Caco-2 (cell line): Measurements from ENCODE around the gene METTL25B. TPM values are rescaled to one million over a fixed set of nuclear protein-coding genes. Genes with fewer than 3 reads are reported as not detected.

Source experiments
- BruUV-seq: library from RNA; stranded (reverse); fragments of 400-500 nt; replicated peaks from 2 replicates; lab custom pipeline; 2021; lab: Mats Ljungman, UMichigan
- CTCF ChIA-PET: fragments of 300-600 bp; sonication (Branson Sonifier 250); formaldehyde crosslinking; loops from one replicate; lab custom pipeline; 2022; ENCODE audit warnings: antibody characterized with exemption; lab: Charles Lee
- POLR2A ChIA-PET: fragments of 300-600 bp; sonication (Branson Sonifier 250); formaldehyde crosslinking; loops from one replicate; lab custom pipeline; 2022; ENCODE audit warnings: antibody characterized with exemption; lab: Charles Lee
- DNase-seq, 2 experiments: peaks; one replicate each; pipeline versions ENCODE4 v3.0.0 to v3.0.0-alpha.2; 2020 to 2022
- H3K27me3 ChIP-seq: replicated peaks from 2 replicates; pipeline ENCODE4 v1.6.0; 2011; ENCODE audit warnings: low read length; ENCODE audit not compliant: control insufficient read depth, insufficient read depth
- H3K36me3 ChIP-seq: 2 replicates; pipeline ENCODE4 v1.5.1; 2011; ENCODE audit warnings: low read length; ENCODE audit not compliant: control insufficient read depth, insufficient read depth
- H3K4me1 ChIP-seq: fragments of 250-450 bp; sonication (Bioruptor Pico); 2 replicates; pipeline ENCODE4 v1.5.1; 2020; ENCODE audit warnings: mild to moderate bottlenecking
- H3K4me3 ChIP-seq: 2 replicates; pipeline ENCODE4 v1.5.1; 2011; ENCODE audit warnings: low read depth, mild to moderate bottlenecking, control low read depth, low read length
- H3K9me3 ChIP-seq: fragments of 250-450 bp; sonication (Bioruptor Pico); 2 replicates; pipeline ENCODE4 v1.5.1; 2020; ENCODE audit warnings: mild to moderate bottlenecking, moderate library complexity
- H3K27ac Mint-ChIP-seq: one replicate; pipeline ENCODE4 v1.8.0; 2022; ENCODE audit warnings: mixed read lengths; ENCODE audit not compliant: unreplicated experiment
- H3K27me3 Mint-ChIP-seq: one replicate; pipeline ENCODE4 v1.8.0; 2022; ENCODE audit warnings: mixed read lengths; ENCODE audit not compliant: insufficient read depth, unreplicated experiment
- H3K36me3 Mint-ChIP-seq: one replicate; pipeline ENCODE4 v1.8.0; 2022; ENCODE audit warnings: mild to moderate bottlenecking, mixed read lengths; ENCODE audit not compliant: insufficient read depth, unreplicated experiment
- H3K4me1 Mint-ChIP-seq: one replicate; pipeline ENCODE4 v1.8.0; 2022; ENCODE audit warnings: low read depth, mixed read lengths; ENCODE audit not compliant: unreplicated experiment
- H3K4me3 Mint-ChIP-seq: one replicate; pipeline ENCODE4 v1.8.0; 2022; ENCODE audit warnings: mild to moderate bottlenecking, moderate library complexity, mixed read lengths; ENCODE audit not compliant: unreplicated experiment
- H3K9me3 Mint-ChIP-seq: one replicate; pipeline ENCODE4 v1.8.0; 2022; ENCODE audit warnings: mixed read lengths; ENCODE audit not compliant: unreplicated experiment
- intact Hi-C: fragments of 100-400 bp; cut with micrococcal nuclease; formaldehyde crosslinking; loops from one replicate; pipeline ENCODE4 v1.10.0; 2022; ENCODE audit not compliant: unreplicated experiment
- total RNA-seq: library from RNA; stranded (reverse); gene quantifications from 2 replicates; pipeline ENCODE4 v1.2.3, GENCODE V29; 2022
- TF ChIP-seq, protein P1 (sequence below), 2 experiments: fragments of 200-600 bp in 1 of 2; IDR thresholded peaks; 1 replicate in 1 of 2; 2 replicates in 1 of 2; pipeline versions ENCODE4 v1.5.1 to v1.8.0; 2011 to 2022; ENCODE audit warnings: antibody characterized with exemption in 1 of 2, control low read depth in 1 of 2, inconsistent platforms in 1 of 2, low read depth in 1 of 2, low read length in 1 of 2, mild to moderate bottlenecking in 1 of 2, moderate library complexity in 1 of 2; ENCODE audit not compliant: insufficient read depth in 1 of 2, severe bottlenecking in 1 of 2, unreplicated experiment in 1 of 2

The METTL25B gene
- total RNA-seq, 1 experiment from 2014 or later = 26.6 TPM

DNA sequence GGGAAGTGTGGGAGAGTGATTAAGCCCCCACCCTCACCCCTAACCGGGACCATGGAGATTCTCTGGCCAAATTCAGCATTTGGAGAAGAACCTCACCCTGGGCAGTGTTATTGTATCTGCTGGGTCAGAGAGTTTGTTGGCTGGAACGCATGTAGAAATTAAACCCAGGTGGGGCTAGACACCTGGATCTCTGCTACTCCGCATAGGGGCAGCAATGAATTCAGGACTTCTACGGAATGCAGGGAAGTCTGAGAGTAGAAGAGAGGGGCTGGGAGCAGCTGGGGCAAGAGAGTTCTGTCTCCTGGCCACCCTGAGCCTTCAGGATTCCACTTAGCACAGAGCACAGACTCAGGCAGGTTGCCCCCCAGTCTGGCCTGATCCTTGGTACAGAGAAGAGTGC lies 19.2 kb upstream of the METTL25B start:
- Mint-ChIP-seq H3K36me3 (peaks cover 9% of the 10 kb centered on the region), H3K27me3 (no peaks in the 10 kb centered on the region), H3K4me3 (no peak overlapping the region), H3K9me3 (no peaks in the 10 kb centered on the region), H3K27ac (no peak overlapping the region), H3K4me1 (peaks cover 14% of the 10 kb centered on the region)
- ChIA-PET CTCF (interaction anchor here (0.9 kb wide), 1 partner anchor 19 kb away, joined by 4 read pairs; no protein-coding TSS in a partner anchor), POLR2A (no interaction called here)
- Histone ChIP-seq H3K9me3 (no peaks in the 10 kb centered on the region), H3K4me3 (no peak overlapping the region), H3K36me3 (no peaks in the 10 kb centered on the region), H3K4me1 (peaks cover 12% of the 10 kb centered on the region), H3K27me3 (no peaks in the 10 kb centered on the region)
- BruUV-seq = no TSS peak
- intact Hi-C loops = no loop called here
- TF ChIP-seq, protein P1, sequence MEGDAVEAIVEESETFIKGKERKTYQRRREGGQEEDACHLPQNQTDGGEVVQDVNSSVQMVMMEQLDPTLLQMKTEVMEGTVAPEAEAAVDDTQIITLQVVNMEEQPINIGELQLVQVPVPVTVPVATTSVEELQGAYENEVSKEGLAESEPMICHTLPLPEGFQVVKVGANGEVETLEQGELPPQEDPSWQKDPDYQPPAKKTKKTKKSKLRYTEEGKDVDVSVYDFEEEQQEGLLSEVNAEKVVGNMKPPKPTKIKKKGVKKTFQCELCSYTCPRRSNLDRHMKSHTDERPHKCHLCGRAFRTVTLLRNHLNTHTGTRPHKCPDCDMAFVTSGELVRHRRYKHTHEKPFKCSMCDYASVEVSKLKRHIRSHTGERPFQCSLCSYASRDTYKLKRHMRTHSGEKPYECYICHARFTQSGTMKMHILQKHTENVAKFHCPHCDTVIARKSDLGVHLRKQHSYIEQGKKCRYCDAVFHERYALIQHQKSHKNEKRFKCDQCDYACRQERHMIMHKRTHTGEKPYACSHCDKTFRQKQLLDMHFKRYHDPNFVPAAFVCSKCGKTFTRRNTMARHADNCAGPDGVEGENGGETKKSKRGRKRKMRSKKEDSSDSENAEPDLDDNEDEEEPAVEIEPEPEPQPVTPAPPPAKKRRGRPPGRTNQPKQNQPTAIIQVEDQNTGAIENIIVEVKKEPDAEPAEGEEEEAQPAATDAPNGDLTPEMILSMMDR (IDR thresholded peaks at IDR 0.05; ENCODE audit: insufficient read depth in 1 of 2, low read depth in 1 of 2, low read length in 1 of 2, severe bottlenecking in 1 of 2, unreplicated experiment in 1 of 2) = no peak
- DNase-seq = no peak

DNA sequence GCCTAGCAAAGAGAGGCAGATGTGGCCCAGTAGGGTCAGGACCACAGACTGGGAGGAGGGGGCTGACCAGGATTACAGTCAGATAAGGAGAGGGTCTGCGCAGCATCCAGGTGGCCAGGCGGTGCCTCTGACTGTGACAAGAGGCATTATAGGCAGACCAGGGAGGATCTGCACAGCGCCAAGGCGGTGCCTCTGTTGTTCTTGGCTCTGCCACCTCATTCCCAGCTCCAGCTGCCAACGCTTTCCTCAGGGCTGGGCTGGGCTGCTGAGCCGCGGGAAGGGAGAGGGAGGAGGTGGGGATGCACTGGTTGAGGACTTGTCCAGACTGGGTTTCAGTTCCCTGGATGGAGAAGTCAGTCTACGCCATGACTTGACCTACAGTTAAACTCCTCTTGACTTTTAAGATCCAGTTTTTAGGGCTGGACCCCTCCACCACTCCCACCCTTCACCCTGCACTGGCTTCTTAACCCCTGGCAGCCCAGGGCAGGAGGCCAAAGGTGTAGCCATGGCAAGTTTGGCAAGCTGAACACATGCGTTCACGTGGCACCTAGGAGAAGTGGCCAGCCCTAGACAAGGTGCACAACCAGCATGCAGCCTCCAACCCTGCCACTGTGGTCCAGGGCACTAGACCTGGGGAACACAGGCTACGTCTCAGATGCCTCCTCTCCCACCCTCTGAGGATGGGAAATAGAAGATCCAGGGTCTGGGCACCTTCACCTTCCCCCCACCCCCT lies 18.3 kb upstream of the METTL25B start:
- ChIA-PET POLR2A (no interaction called here), CTCF (interaction anchor here (2.9 kb wide), 1 partner anchor 20 kb away, joined by 30 read pairs; no protein-coding TSS in a partner anchor)
- Histone ChIP-seq H3K4me1 (peaks cover 6% of the 10 kb centered on the region), H3K4me3 (no peak overlapping the region), H3K36me3 (no peaks in the 10 kb centered on the region), H3K9me3 (no peaks in the 10 kb centered on the region), H3K27me3 (no peaks in the 10 kb centered on the region)
- no peak overlapping the region for H3K4me3 Mint-ChIP-seq
- peaks cover 8% of the 10 kb centered on the region for H3K4me1 Mint-ChIP-seq
- BruUV-seq = no TSS peak
- peaks cover 11% of the 10 kb centered on the region for H3K36me3 Mint-ChIP-seq
- no peaks in the 10 kb centered on the region for H3K27me3 Mint-ChIP-seq
- no peaks in the 10 kb centered on the region for H3K9me3 Mint-ChIP-seq
- no peak overlapping the region for H3K27ac Mint-ChIP-seq
- intact Hi-C loops = no loop called here
- no peak for DNase-seq
- TF ChIP-seq, protein P1 (IDR thresholded peaks at IDR 0.05; ENCODE audit: insufficient read depth in 1 of 2, low read depth in 1 of 2, low read length in 1 of 2, severe bottlenecking in 1 of 2, unreplicated experiment in 1 of 2) = no peak

DNA sequence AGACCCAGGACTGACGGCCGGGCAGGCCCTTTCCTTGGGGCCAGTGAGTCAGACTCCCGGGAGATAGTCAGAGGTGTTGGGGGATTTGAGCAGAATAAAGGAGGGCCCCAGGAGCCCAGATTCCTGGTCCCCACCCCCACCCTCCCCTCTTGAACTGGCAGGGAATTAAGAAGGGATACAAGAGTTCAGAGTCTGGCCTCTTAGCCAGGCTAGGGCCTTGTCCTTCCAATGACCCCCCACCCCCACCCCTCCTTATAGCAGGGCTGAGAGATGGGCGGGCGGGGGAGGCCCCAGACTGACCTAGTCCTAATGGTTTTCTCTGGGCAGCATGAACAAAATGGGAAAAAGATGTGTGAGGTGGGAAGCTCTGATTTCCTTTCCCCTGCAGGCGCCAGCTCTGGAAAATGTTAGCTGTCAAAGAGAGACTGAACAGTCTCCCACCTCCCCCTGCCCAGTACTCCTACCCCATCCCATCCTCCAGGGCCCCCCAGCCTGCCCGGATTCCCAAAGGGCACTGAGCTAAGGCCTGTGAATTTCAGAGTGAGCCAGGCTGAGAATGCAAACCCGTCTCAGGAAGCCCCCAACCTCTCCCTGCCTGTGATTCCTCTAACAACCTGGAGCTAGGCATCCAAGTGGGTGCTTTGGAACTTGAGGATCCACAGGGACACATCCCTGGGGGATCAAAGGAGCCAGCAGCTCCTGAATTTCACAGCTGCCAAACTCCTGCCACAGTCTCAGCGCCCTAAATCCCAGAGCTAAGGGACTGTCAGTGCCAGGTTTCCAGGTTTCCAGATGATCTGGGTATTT lies 17.1 kb upstream of the METTL25B start:
- ChIA-PET POLR2A (interaction anchor here (0.8 kb wide), 1 partner anchor 17 kb away, joined by 3 read pairs; the partner anchor contains the start of gene METTL25B), CTCF (interaction anchor here (1.3 to 2.9 kb wide), 3 partner anchors 15 to 21 kb away, joined by 3 to 30 read pairs (median 9); no protein-coding TSS in a partner anchor)
- Histone ChIP-seq H3K36me3 (no peaks in the 10 kb centered on the region), H3K27me3 (no peaks in the 10 kb centered on the region), H3K4me3 (no peak overlapping the region), H3K9me3 (no peaks in the 10 kb centered on the region), H3K4me1 (peaks cover 6% of the 10 kb centered on the region)
- intact Hi-C loops = no loop called here
- no peak overlapping the region for H3K4me3 Mint-ChIP-seq
- peaks cover 8% of the 10 kb centered on the region for H3K4me1 Mint-ChIP-seq
- H3K9me3 Mint-ChIP-seq = no peaks in the 10 kb centered on the region
- H3K36me3 Mint-ChIP-seq = peaks cover 14% of the 10 kb centered on the region
- TF ChIP-seq, protein P1 (IDR thresholded peaks at IDR 0.05; ENCODE audit: insufficient read depth in 1 of 2, low read depth in 1 of 2, low read length in 1 of 2, severe bottlenecking in 1 of 2, unreplicated experiment in 1 of 2) = no peak
- no TSS peak for BruUV-seq
- H3K27me3 Mint-ChIP-seq = no peaks in the 10 kb centered on the region
- no peak for DNase-seq
- H3K27ac Mint-ChIP-seq = no peak overlapping the region
